ENCODE measurements around the gene ASAP3.

DNA sequence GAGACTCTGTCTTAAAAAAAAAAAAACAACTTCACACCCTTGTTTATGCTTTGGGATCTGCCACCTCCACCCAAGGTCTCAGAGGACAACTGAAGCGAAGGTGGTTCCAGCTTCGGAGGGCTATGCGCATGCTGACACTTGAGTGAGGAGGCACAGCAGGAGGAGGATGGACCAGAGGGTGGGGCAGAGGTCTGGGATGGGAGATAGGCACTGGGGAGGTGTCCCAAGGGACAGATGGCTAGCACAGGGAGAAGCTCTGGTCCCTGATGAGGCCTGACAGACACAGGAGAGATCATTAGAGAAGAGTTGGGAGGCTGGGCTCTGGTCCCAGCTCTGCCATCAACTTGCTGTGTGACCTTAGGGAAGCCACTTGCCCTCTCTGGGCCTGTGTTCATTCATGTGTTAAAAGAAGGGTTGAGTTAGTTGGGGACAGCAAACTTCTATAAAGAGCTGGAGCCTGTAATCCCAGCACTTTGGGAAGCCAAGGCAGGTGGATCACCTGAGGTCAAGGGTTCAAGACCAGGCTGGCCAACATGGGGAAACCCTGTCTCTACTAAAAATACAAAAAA, 30.2 kb upstream of the ASAP3 start:
- TF ChIP-seq EP300 (IDR thresholded peaks at IDR 0.05) (no peak), RCOR1 (IDR thresholded peaks at IDR 0.05; ENCODE audit: low read depth, low read length) (no peak)
- TF ChIP-seq, protein P1, sequence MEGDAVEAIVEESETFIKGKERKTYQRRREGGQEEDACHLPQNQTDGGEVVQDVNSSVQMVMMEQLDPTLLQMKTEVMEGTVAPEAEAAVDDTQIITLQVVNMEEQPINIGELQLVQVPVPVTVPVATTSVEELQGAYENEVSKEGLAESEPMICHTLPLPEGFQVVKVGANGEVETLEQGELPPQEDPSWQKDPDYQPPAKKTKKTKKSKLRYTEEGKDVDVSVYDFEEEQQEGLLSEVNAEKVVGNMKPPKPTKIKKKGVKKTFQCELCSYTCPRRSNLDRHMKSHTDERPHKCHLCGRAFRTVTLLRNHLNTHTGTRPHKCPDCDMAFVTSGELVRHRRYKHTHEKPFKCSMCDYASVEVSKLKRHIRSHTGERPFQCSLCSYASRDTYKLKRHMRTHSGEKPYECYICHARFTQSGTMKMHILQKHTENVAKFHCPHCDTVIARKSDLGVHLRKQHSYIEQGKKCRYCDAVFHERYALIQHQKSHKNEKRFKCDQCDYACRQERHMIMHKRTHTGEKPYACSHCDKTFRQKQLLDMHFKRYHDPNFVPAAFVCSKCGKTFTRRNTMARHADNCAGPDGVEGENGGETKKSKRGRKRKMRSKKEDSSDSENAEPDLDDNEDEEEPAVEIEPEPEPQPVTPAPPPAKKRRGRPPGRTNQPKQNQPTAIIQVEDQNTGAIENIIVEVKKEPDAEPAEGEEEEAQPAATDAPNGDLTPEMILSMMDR (IDR thresholded peaks at IDR 0.05), result no peak

Measured in A549 (cell line).